K562 (cell line): Measurements from ENCODE around the gene SLC15A1. TPM values are rescaled to one million over a fixed set of nuclear protein-coding genes. Genes with fewer than 3 reads are reported as not detected.

ENCODE experiments used
- ATAC-seq: fragments of 200-7000 bp; cut with Tn5 transposase; 3 replicates; pipeline ENCODE4 v1.9.1; 2020; ENCODE audit warnings: moderate library complexity
- BruUV-seq: library from RNA; stranded (reverse); fragments of 400-500 nt; replicated peaks from 2 replicates; lab custom pipeline; 2021; lab: Mats Ljungman, UMichigan
- CTCF ChIA-PET: fragments of 300-600 bp; formaldehyde crosslinking; extraction: SDS; loops from one replicate; lab custom pipeline; 2021; ENCODE audit warnings: low intra/inter-chr PET ratio; lab: Yijun Ruan, JAX
- POLR2A ChIA-PET: fragments of 300-600, 350-650 bp; sonication (Branson Sonifier 250); formaldehyde crosslinking; extraction: SDS; loops from one replicate; lab custom pipeline; 2021; ENCODE audit warnings: antibody characterized with exemption, inconsistent platforms; lab: Yijun Ruan, JAX
- DNase-seq, 4 experiments: peaks; one replicate each; pipeline versions ENCODE4 v3.0.0 to v3.0.0-alpha.2; 2011 to 2018; ENCODE audit warnings: low spot score in 3 of 4, mixed read lengths in 3 of 4; ENCODE audit errors: extremely low read depth in 1 of 4
- FAIRE-seq: peaks from 2 replicates; lab custom pipeline; 2011; peaks lifted over from hg19 to GRCh38; lab: Jason Lieb, UNC
- H2AFZ ChIP-seq: 2 replicates; pipeline ENCODE4 v1.6.0; 2011; ENCODE audit warnings: low read depth, low read length, control low read depth, inconsistent platforms
- H3K27ac ChIP-seq: fragments of 200-600 bp; 3 replicates; pipeline ENCODE4 v1.8.0; 2011; ENCODE audit warnings: low read depth, mild to moderate bottlenecking, control low read depth, inconsistent platforms, low read length, moderate library complexity, mixed read lengths; ENCODE audit errors: extremely low read depth
- H3K27me3 ChIP-seq, 2 experiments: fragments of 300-600 bp in 1 of 2; 2 replicates in 1 of 2; 3 replicates in 1 of 2; pipeline versions ENCODE4 v1.6.0 to v1.8.0; 2011; ENCODE audit warnings: inconsistent platforms in 2 of 2, low read length in 2 of 2, mild to moderate bottlenecking in 1 of 2, mixed read lengths in 1 of 2, moderate library complexity in 1 of 2; ENCODE audit not compliant: control insufficient read depth in 2 of 2, insufficient read depth in 2 of 2
- H3K36me3 ChIP-seq: fragments of 300-600 bp; 3 replicates; pipeline ENCODE4 v1.8.0; 2011; ENCODE audit warnings: mild to moderate bottlenecking, low read length, inconsistent platforms; ENCODE audit not compliant: control insufficient read depth, insufficient read depth
- H3K4me1 ChIP-seq, 2 experiments: fragments of 200-600 bp in 1 of 2; replicated peaks in 1 of 2; 2 replicates in 1 of 2; 3 replicates in 1 of 2; pipeline versions ENCODE4 v1.5.1 to v1.8.0; 2011; ENCODE audit warnings: inconsistent platforms in 2 of 2, low read length in 2 of 2, mild to moderate bottlenecking in 1 of 2, mixed read lengths in 1 of 2, moderate library complexity in 1 of 2; ENCODE audit not compliant: control insufficient read depth in 2 of 2, insufficient read depth in 2 of 2
- H3K4me2 ChIP-seq: 2 replicates; pipeline ENCODE4 v1.6.1; 2011; ENCODE audit warnings: low read length, control low read depth, inconsistent platforms, mixed read lengths; ENCODE audit not compliant: insufficient read depth
- H3K4me3 ChIP-seq: fragments of 200-600 bp; sonication (generic), shearing (Covaris generic); 2 replicates; pipeline ENCODE4 v1.5.1; 2016; ENCODE audit warnings: control low read depth, inconsistent platforms
- H3K79me2 ChIP-seq: fragments of 200-600 bp; 3 replicates; pipeline ENCODE4 v1.8.0; 2011; ENCODE audit warnings: low read length, inconsistent platforms; ENCODE audit not compliant: control insufficient read depth, insufficient read depth
- H3K9ac ChIP-seq, 2 experiments: 2 replicates each; pipeline versions ENCODE4 v1.6.0 to v1.6.1; 2011; ENCODE audit warnings: low read depth in 2 of 2, low read length in 2 of 2, control low read depth in 1 of 2, inconsistent platforms in 1 of 2, mild to moderate bottlenecking in 1 of 2, mixed read lengths in 1 of 2; ENCODE audit not compliant: insufficient read depth in 1 of 2
- H3K9me1 ChIP-seq: one replicate; pipeline ENCODE4 v1.6.0; 2011; ENCODE audit warnings: inconsistent platforms, mild to moderate bottlenecking, low read length, moderate library complexity; ENCODE audit not compliant: control insufficient read depth, insufficient read depth
- H3K9me3 ChIP-seq: replicated peaks from 2 replicates; pipeline ENCODE4 v1.5.1; 2011; ENCODE audit warnings: low read depth, low read length, inconsistent platforms; ENCODE audit not compliant: control insufficient read depth, insufficient read depth
- H4K20me1 ChIP-seq: replicated peaks from 2 replicates; pipeline ENCODE4 v1.6.1; 2011; ENCODE audit warnings: low read length, inconsistent platforms, mixed read lengths; ENCODE audit not compliant: control insufficient read depth, insufficient read depth
- CBX2 ChIP-seq: fragments of 200-600 bp; sonication (generic); IDR thresholded peaks from one replicate; pipeline ENCODE4 v1.6.1; 2012; ENCODE audit warnings: mild to moderate bottlenecking, low read length, inconsistent platforms; ENCODE audit not compliant: insufficient read depth, poor library complexity, severe bottlenecking
- ETV6 ChIP-seq, 3 experiments: fragments of 150-350 bp in 1 of 3; sonication (generic) in 1 of 3; formaldehyde crosslinking in 1 of 3; IDR thresholded peaks; 2 replicates each; pipeline versions ENCODE4 v1.6.1 to v1.8.0; 2014 to 2022; ENCODE audit warnings: borderline replicate concordance in 2 of 3, low read depth in 2 of 3, antibody characterized with exemption in 1 of 3, low read length in 1 of 3, mild to moderate bottlenecking in 1 of 3, missing genetic modification reagents in 1 of 3
- NR4A1 ChIP-seq, 2 experiments: fragments of 250-450 bp in 1 of 2; fragments of 450-650 bp in 1 of 2; sonication (Bioruptor Pico) in 1 of 2; IDR thresholded peaks; 2 replicates each; pipeline versions ENCODE4 v1.4.0 to v1.6.1; 2016 to 2020; ENCODE audit warnings: mild to moderate bottlenecking in 2 of 2, missing compliant biosample characterization in 1 of 2, missing genetic modification characterization in 1 of 2, moderate library complexity in 1 of 2
- POLR2AphosphoS5 ChIP-seq: IDR thresholded peaks from 2 replicates; pipeline ENCODE4 v1.6.1; 2011; ENCODE audit warnings: mild to moderate bottlenecking, low read depth, low read length, moderate library complexity; ENCODE audit not compliant: control insufficient read depth, insufficient read depth
- TAL1 ChIP-seq: fragments of 450-650 bp; IDR thresholded peaks from 2 replicates; pipeline ENCODE4 v1.6.1; 2016; ENCODE audit warnings: mild to moderate bottlenecking
- TEAD4 ChIP-seq, 2 experiments: sonication (generic) in 1 of 2; formaldehyde crosslinking in 1 of 2; IDR thresholded peaks; 2 replicates each; pipeline versions ENCODE4 v1.6.1 to v1.8.0; 2012 to 2022; ENCODE audit warnings: borderline replicate concordance in 1 of 2, inconsistent platforms in 1 of 2, low read length in 1 of 2, mild to moderate bottlenecking in 1 of 2, missing genetic modification reagents in 1 of 2
- TRIM24 ChIP-seq, 2 experiments: fragments of 450-650 bp; IDR thresholded peaks; 2 replicates each; pipeline ENCODE4 v1.6.1; 2016
- WGBS: fragments of 100-300 bp; shearing (Covaris generic); methylation state at CpG from one replicate; pipeline ENCODE4 v1.1.6; 2016; ENCODE audit warnings: low coverage, mixed read lengths; ENCODE audit not compliant: insufficient coverage; ENCODE audit errors: missing lambda C conversion rate; 5-methylcytosine and 5-hydroxymethylcytosine counted together
- in situ Hi-C: fragments of 300-500 bp; cut with MboI; formaldehyde crosslinking; loops from 4 replicates; pipeline ENCODE4 v1.15.0; 2018; ENCODE audit warnings: inconsistent platforms, mixed read lengths
- intact Hi-C: fragments of 100-400 bp; cut with micrococcal nuclease; formaldehyde crosslinking; loops from 2 replicates; pipeline ENCODE4 v1.14.2; 2022
- polyA plus RNA-seq, 8 experiments: library from polyadenylated mRNA; depleted of rRNA in 4 of 8; stranded (reverse) in 5 of 8; unstranded in 3 of 8; fragments of >200 nt; fragmentation: Nextera tagmentation in 2 of 8; fragmentation: Illumina TruSeq in 1 of 8; extraction: Ambion mirVana in 2 of 8; extraction: Trizol in 1 of 8; gene quantifications; 2 replicates each; pipeline versions ENCODE4 v1.2.1 to v1.2.3, GENCODE V29; 2011 to 2014; ENCODE audit warnings: inconsistent platforms in 1 of 8, missing spikeins in 1 of 8
- total RNA-seq, 7 experiments: library from RNA; depleted of rRNA in 6 of 7; stranded (reverse); fragments of >200 nt in 6 of 7; fragmentation: Illumina TruSeq in 2 of 7; extraction: Trizol in 2 of 7; gene quantifications; 2 replicates each; pipeline versions ENCODE4 v1.2.1 to v1.2.3, GENCODE V29; 2011 to 2021; ENCODE audit warnings: low replicate concordance in 1 of 7
- TF ChIP-seq, protein P1 (sequence below): sonication (generic); formaldehyde crosslinking; IDR thresholded peaks from 2 replicates; pipeline ENCODE4 v1.8.1; 2023; ENCODE audit warnings: mild to moderate bottlenecking, missing genetic modification reagents
- TF ChIP-seq, protein P2 (sequence below): fragments of 200-800 bp; sonication (Bioruptor generic); IDR thresholded peaks from 2 replicates; pipeline ENCODE4 v1.6.1; 2017; ENCODE audit warnings: missing genetic modification characterization, missing compliant biosample characterization
- TF ChIP-seq, protein P3 (sequence below): sonication (generic); formaldehyde crosslinking; IDR thresholded peaks from 2 replicates; pipeline ENCODE4 v1.8.1; 2023; ENCODE audit warnings: missing genetic modification reagents, mild to moderate bottlenecking, borderline replicate concordance

Gene SLC15A1
- total and polyA plus RNA-seq, 9 of the 15 experiments (the other 6 are each of a cell fraction or from before 2014, with no cell fraction given), result not detected

DNA sequence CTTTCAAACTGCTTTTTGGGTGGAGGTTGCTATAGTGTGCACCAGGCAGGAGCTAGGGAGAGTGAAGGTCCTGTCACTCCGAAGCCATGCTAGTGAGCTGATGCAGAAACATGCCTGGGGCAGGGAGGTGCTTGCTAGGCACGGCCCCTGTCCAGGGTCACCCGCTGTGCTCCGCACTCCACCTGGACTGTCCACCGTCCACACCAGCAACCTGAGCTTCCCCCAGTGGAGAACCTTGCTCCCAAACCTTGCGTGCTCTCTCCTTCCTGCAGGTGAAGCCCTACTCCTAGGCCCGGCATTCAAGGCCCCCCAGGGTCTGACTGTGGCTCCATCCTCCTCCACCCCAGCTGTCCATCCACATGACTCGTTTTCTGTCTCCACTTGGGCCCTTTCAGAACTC is 12.3 kb downstream of the SLC15A1 start:
- 2% methylated on average over 7 of the region's 8 CpGs for WGBS
- DNase-seq (no peak), FAIRE-seq (no peak), ATAC-seq (no peak)
- in situ Hi-C loops (no loop called here), intact Hi-C loops (no loop called here)
- ChIA-PET POLR2A (interaction anchor here (0.6 kb wide), 2 partner anchors 81 to 439 kb away, joined by 3 read pairs; no protein-coding TSS in a partner anchor), CTCF (no interaction called here)
- Histone ChIP-seq H3K9ac (no peak overlapping the region), H3K4me1 (peaks cover 0 to 4% of the 10 kb centered on the region in 2 experiments; a peak in 1 of 5 replicates), H2AFZ (no peak overlapping the region), H3K9me1 (no peaks in the 10 kb centered on the region), H3K4me2 (no peak overlapping the region), H3K79me2 (no peaks in the 10 kb centered on the region), H4K20me1 (no peaks in the 10 kb centered on the region), H3K4me3 (no peak overlapping the region), H3K27ac (no peak overlapping the region), H3K27me3 (peaks cover 0 to 22% of the 10 kb centered on the region in 2 experiments; a peak in 2 of 5 replicates), H3K36me3 (no peaks in the 10 kb centered on the region), H3K9me3 (no peaks in the 10 kb centered on the region)
- BruUV-seq, result no TSS peak
- TF ChIP-seq TAL1, result no peak
- no peak for TF ChIP-seq TEAD4 (IDR thresholded peaks at IDR 0.05; ENCODE audit: low read length)
- TF ChIP-seq TEAD4 (CRISPR knock-in tag; IDR thresholded peaks at IDR 0.05; ENCODE audit: borderline replicate concordance), result no peak
- TF ChIP-seq, protein P1, sequence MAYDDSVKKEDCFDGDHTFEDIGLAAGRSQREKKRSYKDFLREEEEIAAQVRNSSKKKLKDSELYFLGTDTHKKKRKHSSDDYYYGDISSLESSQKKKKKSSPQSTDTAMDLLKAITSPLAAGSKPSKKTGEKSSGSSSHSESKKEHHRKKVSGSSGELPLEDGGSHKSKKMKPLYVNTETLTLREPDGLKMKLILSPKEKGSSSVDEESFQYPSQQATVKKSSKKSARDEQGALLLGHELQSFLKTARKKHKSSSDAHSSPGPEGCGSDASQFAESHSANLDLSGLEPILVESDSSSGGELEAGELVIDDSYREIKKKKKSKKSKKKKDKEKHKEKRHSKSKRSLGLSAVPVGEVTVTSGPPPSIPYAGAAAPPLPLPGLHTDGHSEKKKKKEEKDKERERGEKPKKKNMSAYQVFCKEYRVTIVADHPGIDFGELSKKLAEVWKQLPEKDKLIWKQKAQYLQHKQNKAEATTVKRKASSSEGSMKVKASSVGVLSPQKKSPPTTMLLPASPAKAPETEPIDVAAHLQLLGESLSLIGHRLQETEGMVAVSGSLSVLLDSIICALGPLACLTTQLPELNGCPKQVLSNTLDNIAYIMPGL (CRISPR knock-in tag), result no peak
- TF ChIP-seq ETV6 (IDR thresholded peaks at IDR 0.05; ENCODE audit: borderline replicate concordance in 1 of 2, low read depth in 2 of 2, low read length in 1 of 2), result no peak
- no peak for TF ChIP-seq ETV6 (CRISPR knock-in tag; IDR thresholded peaks at IDR 0.05; ENCODE audit: borderline replicate concordance)
- no peak for TF ChIP-seq TRIM24 (IDR thresholded peaks at IDR 0.05)
- TF ChIP-seq, protein P2, sequence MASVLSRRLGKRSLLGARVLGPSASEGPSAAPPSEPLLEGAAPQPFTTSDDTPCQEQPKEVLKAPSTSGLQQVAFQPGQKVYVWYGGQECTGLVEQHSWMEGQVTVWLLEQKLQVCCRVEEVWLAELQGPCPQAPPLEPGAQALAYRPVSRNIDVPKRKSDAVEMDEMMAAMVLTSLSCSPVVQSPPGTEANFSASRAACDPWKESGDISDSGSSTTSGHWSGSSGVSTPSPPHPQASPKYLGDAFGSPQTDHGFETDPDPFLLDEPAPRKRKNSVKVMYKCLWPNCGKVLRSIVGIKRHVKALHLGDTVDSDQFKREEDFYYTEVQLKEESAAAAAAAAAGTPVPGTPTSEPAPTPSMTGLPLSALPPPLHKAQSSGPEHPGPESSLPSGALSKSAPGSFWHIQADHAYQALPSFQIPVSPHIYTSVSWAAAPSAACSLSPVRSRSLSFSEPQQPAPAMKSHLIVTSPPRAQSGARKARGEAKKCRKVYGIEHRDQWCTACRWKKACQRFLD (CRISPR knock-in tag), result no peak
- no peak for TF ChIP-seq CBX2
- TF ChIP-seq POLR2AphosphoS5, result no peak
- TF ChIP-seq, protein P3, sequence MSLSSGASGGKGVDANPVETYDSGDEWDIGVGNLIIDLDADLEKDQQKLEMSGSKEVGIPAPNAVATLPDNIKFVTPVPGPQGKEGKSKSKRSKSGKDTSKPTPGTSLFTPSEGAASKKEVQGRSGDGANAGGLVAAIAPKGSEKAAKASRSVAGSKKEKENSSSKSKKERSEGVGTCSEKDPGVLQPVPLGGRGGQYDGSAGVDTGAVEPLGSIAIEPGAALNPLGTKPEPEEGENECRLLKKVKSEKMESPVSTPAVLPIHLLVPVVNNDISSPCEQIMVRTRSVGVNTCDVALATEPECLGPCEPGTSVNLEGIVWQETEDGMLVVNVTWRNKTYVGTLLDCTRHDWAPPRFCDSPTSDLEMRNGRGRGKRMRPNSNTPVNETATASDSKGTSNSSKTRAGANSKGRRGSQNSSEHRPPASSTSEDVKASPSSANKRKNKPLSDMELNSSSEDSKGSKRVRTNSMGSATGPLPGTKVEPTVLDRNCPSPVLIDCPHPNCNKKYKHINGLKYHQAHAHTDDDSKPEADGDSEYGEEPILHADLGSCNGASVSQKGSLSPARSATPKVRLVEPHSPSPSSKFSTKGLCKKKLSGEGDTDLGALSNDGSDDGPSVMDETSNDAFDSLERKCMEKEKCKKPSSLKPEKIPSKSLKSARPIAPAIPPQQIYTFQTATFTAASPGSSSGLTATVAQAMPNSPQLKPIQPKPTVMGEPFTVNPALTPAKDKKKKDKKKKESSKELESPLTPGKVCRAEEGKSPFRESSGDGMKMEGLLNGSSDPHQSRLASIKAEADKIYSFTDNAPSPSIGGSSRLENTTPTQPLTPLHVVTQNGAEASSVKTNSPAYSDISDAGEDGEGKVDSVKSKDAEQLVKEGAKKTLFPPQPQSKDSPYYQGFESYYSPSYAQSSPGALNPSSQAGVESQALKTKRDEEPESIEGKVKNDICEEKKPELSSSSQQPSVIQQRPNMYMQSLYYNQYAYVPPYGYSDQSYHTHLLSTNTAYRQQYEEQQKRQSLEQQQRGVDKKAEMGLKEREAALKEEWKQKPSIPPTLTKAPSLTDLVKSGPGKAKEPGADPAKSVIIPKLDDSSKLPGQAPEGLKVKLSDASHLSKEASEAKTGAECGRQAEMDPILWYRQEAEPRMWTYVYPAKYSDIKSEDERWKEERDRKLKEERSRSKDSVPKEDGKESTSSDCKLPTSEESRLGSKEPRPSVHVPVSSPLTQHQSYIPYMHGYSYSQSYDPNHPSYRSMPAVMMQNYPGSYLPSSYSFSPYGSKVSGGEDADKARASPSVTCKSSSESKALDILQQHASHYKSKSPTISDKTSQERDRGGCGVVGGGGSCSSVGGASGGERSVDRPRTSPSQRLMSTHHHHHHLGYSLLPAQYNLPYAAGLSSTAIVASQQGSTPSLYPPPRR (CRISPR knock-in tag), result no peak
- TF ChIP-seq NR4A1 (CRISPR knock-in tag; IDR thresholded peaks at IDR 0.05), result no peak
- TF ChIP-seq NR4A1 (tag; IDR thresholded peaks at IDR 0.05), result no peak
